ENCODE data around the gene WNK2.
A peak's percentile ranks its signal among the peaks of the same experiment; 100 is the strongest.

The WNK2 gene

DNA sequence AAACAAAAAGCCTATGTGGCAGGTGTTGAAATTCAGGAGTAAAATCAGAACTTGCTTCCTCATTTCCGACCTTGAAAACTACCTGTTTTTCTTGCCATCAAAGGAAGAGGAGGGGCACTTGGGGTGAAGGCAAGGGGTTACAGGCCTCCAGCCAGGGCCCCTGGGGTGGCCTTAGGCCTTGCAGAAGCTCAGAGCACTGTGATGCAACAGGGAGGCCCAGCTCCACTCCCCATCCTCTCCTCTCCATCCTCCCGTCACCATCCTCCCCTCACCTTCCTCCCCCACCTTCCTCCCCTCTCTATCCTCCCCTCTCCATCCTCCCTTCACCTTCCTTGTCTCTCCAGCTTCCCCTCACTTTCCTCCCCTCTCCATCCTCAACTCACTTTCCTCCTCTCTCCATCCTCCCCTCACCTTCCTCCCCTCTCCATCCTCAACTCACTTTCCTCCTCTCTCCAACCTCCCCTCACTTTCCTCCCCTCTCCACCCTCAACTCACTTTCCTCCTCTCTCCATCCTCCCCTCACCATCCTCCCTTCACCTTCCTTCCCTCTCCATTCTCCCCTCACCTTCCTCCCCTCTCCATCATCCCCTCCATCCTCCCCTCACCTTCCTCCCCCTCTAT, 111.6 kb downstream of the WNK2 start:
- no peak for DNase-seq (ENCODE audit: low read depth in 2 of 2)

- no peak for DNase-seq (ENCODE audit: low read depth in 2 of 2)
Measured at GRCh38 chr9:93296889-93297480, 113.0 kb downstream of the WNK2 start.

GRCh38 chr9:93297659-93298497, 113.9 kb downstream of the WNK2 start:
- no peak for DNase-seq (ENCODE audit: low read depth in 2 of 2)

DNA sequence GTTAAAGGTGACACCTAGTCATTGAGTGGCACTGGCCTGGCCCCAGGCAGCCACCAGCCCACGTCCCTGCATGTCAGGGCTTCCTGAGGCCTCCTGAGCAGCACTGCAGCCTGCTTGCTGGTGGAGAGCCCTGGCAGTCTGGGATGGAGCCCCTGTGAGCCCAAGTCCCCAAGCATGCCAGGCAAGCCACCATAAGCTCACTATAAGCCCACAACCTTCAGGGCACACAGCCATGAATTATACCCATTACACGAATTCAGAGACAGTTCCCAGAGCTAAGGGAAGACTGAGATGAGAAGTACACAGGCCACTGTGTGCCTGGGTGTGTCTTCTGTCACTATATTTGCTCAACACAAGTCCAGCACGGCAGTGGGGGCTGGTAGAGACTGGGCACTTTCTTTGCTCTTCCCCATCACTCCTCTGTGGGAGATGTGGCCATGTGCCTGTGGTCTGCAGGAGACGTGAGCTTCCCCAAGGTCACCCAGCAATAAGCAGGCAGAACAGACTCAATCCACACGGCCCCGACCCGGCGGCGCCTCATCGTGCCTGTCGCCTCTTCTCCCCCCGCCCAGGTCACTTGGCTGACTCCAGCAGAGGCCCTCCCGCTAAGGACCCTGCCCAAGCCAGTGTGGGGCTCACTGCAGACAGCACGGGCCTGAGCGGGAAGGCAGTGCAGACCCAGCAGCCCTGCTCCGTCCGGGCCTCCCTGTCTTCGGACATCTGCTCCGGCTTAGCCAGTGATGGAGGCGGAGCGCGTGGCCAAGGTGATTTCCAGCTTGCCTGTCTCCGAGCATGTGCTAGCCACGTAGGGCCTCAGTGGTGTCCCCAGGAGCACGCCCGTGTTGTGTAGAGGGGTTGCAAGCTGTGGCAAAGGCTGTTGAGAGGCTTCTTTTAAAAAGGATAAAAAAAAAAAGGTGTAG, 114.8 kb downstream of the WNK2 start:
- no peak for DNase-seq (ENCODE audit: low read depth in 2 of 2)

GRCh38 chr9:93299418-93300174, 115.7 kb downstream of the WNK2 start:
- no peak for DNase-seq (ENCODE audit: low read depth in 2 of 2)

GRCh38 chr9:93300175-93300572, 116.2 kb downstream of the WNK2 start:
- no peak for DNase-seq (ENCODE audit: low read depth in 2 of 2)

DNA sequence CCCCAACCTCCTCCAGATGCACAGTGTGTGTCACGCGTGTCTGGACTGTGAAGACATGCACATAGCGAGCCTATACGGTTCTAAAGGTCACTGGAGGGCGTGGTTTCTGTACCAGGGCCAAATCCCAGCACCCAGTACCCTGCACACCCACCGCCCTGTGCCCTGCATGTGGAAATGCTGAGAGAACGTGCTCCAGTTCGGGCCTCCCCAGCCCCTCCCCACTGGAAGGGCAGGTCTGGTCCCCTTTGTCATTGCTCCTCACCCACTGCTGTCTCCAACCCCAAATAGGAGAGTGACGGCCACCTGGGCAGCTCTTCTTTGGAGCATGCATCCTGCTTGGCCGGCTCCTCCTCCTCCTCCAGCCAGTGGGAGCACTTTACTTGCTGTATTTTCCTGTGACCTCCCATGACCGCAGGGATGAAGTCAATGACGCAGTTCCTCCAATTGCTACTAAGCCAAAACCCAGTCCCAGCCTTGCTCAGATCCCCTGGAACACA, 116.7 kb downstream of the WNK2 start:
- DNase-seq (ENCODE audit: low read depth in 2 of 2), result no peak

- no peak for DNase-seq (ENCODE audit: low read depth in 2 of 2)
Measured at GRCh38 chr9:93301291-93301811, 117.4 kb downstream of the WNK2 start.

GRCh38 chr9:93301911-93302541, 118.1 kb downstream of the WNK2 start:
- DNase-seq (ENCODE audit: low read depth in 2 of 2), result no peak

- DNase-seq (ENCODE audit: low read depth in 2 of 2), result no peak
Measured at GRCh38 chr9:93302586-93303257, 118.8 kb downstream of the WNK2 start.

DNA sequence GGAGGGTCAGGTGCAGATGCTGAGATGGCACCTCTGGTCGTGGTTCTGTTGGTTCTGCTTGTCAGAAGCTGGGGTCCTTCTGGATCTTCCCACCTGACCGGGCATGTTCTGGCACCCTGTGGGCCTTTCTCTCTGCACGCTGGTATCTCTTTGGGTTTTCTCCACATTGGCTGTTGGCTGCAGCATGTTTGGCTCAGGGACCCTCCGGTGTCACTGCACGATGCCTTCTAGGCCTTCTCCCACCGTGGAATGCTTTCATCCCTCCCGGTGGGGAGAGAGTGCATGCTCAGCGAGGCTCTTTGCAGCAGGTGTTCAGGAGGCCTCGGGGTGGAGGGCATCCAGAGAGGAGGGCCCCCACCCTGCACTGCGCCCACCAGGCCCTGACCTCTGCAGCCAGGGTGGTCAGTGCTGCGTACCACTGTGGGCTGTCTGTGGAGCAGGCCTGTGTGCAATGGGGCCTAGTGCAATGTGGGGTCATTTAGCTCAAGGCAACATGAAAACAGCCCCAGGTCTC, 119.4 kb downstream of the WNK2 start:
- no peak for DNase-seq (ENCODE audit: low read depth in 2 of 2)

GRCh38 chr9:93303806-93304573, 120.1 kb downstream of the WNK2 start:
- DNase-seq (ENCODE audit: low read depth in 2 of 2), result no peak

GRCh38 chr9:93304574-93305496, 120.9 kb downstream of the WNK2 start:
- DNase-seq (ENCODE audit: low read depth in 2 of 2), result peak in 1 of 2 experiments; percentile 5

- DNase-seq (ENCODE audit: low read depth in 2 of 2), result no peak
Measured at GRCh38 chr9:93305497-93306020, 121.6 kb downstream of the WNK2 start.

GRCh38 chr9:93306081-93306480, 122.1 kb downstream of the WNK2 start:
- no peak for DNase-seq (ENCODE audit: low read depth in 2 of 2)

DNA sequence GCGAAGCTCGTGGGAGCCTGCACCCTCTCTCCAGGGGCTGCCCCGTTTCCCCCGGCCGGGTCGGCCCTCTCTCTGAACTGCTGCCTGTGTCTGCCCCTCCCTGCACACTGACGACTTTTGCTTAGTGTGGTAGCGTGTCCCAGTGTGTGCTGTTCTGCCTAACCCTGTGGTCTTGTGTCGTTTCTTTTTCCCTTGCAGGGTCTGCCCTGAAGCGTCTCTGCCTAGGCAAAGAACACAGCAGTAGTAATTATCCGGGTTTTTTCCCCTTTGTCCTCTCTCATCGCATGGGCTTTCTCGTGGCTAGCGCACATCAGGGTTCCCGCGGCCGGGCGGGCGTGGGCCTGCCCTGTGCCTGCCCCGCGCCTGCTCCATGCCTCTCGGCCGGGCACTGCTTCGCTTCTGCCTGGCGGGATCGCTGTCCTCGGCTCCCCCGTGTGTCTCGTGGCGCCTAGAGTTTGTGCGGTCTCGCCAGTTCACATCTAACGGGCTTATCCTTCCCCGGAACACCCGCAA, 122.7 kb downstream of the WNK2 start:
- DNase-seq (ENCODE audit: low read depth in 2 of 2), result no peak

Data from fibroblast of skin of left biceps (primary cell).